Pons (tissue), 1 donor: ENCODE data around the gene HYI.
A peak's percentile ranks its signal among the peaks of the same experiment; 100 is the strongest.
"Not testable (repeated sequence)": the region's sequence is repeated elsewhere in the genome, so short reads cannot be mapped to it uniquely, and the experiment has no call there.

Source experiments
- DNase-seq: peaks from one replicate; pipeline ENCODE4 v3.0.0-alpha.2; 2016; ENCODE audit warnings: low spot score

Gene HYI

GRCh38 chr1:43464681-43465504 is 11.2 kb upstream of the HYI start:
- DNase-seq: no peak

GRCh38 chr1:43463479-43463878 is 9.7 kb upstream of the HYI start:
- no peak for DNase-seq

- DNase-seq: no peak
Measured at GRCh38 chr1:43460988-43461693, 7.4 kb upstream of the HYI start.

- DNase-seq: not testable (repeated sequence)
Measured at GRCh38 chr1:43458379-43458778, 4.6 kb upstream of the HYI start.

GRCh38 chr1:43455213-43455889 is 1.6 kb upstream of the HYI start:
- no peak for DNase-seq

- DNase-seq: peak; percentile 89
Measured at GRCh38 chr1:43454270-43455011, 710 bp upstream of the HYI start.

- peak; percentile 43 for DNase-seq
Measured at GRCh38 chr1:43452789-43453441, 816 bp downstream of the HYI start.

GRCh38 chr1:43451701-43452532 is 1.8 kb downstream of the HYI start:
- no peak for DNase-seq

GRCh38 chr1:43451157-43451591 is 2.6 kb downstream of the HYI start:
- DNase-seq: no peak

- no peak for DNase-seq
Measured at GRCh38 chr1:43450251-43450941, 3.3 kb downstream of the HYI start.

GRCh38 chr1:43449708-43450069 is 4.0 kb downstream of the HYI start:
- no peak for DNase-seq

GRCh38 chr1:43448955-43449707 is 4.6 kb downstream of the HYI start:
- no peak for DNase-seq

- no peak for DNase-seq
Measured at GRCh38 chr1:43447891-43448708, 5.6 kb downstream of the HYI start.

GRCh38 chr1:43446881-43447835 is 6.6 kb downstream of the HYI start:
- DNase-seq: no peak

GRCh38 chr1:43446388-43446740 is 7.4 kb downstream of the HYI start:
- no peak for DNase-seq

- DNase-seq: no peak
Measured at GRCh38 chr1:43445606-43446387, 7.9 kb downstream of the HYI start.

GRCh38 chr1:43444836-43445235 is 8.9 kb downstream of the HYI start:
- no peak for DNase-seq
